ENCODE data around the gene SKI.

DNA sequence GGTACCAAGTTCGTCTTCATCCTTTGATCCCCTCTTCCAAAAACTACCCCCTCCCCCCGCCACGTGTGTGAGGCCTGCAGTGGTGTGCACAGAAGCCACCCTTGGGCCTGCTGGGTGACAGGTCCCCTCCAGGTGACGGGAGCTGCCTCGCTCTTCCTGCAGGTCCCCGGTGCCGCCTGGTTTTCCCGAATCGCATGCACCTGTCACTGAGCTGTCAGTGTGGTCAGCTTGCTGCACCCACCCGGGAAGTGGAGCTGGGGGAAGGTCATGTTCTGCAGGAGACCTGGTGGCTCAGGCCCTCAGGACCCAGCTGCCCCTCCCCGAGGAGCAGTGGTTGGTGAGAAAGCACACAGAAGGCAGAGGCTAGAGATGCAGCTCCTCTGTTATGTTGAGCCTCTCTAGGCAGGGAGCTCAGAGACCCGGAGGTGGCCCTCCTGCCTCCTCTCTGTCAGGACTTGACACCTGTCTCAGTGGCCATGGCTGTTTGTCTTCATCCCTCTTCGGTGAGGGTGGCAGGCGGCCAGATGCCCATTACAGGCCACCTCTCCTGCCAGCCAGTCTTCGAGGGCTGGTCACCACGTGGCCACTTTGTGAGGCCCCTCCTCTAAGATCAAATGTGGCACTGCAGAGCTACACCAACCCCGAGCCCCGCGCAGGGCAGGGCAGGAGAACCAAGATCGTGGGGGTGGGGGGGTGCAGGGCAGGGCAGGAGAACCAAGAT, 60.9 kb downstream of the SKI start:
- TF ChIP-seq, protein P1, sequence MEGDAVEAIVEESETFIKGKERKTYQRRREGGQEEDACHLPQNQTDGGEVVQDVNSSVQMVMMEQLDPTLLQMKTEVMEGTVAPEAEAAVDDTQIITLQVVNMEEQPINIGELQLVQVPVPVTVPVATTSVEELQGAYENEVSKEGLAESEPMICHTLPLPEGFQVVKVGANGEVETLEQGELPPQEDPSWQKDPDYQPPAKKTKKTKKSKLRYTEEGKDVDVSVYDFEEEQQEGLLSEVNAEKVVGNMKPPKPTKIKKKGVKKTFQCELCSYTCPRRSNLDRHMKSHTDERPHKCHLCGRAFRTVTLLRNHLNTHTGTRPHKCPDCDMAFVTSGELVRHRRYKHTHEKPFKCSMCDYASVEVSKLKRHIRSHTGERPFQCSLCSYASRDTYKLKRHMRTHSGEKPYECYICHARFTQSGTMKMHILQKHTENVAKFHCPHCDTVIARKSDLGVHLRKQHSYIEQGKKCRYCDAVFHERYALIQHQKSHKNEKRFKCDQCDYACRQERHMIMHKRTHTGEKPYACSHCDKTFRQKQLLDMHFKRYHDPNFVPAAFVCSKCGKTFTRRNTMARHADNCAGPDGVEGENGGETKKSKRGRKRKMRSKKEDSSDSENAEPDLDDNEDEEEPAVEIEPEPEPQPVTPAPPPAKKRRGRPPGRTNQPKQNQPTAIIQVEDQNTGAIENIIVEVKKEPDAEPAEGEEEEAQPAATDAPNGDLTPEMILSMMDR (IDR thresholded peaks at IDR 0.05; ENCODE audit: low read depth, low read length, poor library complexity, severe bottlenecking) = no peak
- TF ChIP-seq EZH2phosphoT487 (IDR thresholded peaks at IDR 0.05; ENCODE audit: borderline replicate concordance, low read length) = no peak
